H9 (cell line): Measurements from ENCODE around the gene MOBP. TPM values are rescaled to one million over a fixed set of nuclear protein-coding genes. Genes with fewer than 3 reads are reported as not detected.

ENCODE experiments used
- DNase-seq: peaks from one replicate; pipeline ENCODE4 v3.0.0-alpha.2; 2017
- H2AFZ ChIP-seq: one replicate; pipeline ENCODE4 v1.6.1; 2013; ENCODE audit warnings: mild to moderate bottlenecking, low read length, control low read depth, moderate library complexity
- H2AK5ac ChIP-seq: 2 replicates; pipeline ENCODE4 v1.6.1; 2013; ENCODE audit warnings: low read length, control low read depth, mixed read lengths; ENCODE audit not compliant: insufficient read length
- H2BK120ac ChIP-seq: one replicate; pipeline ENCODE4 v1.6.1; 2013; ENCODE audit warnings: low read depth, mild to moderate bottlenecking, low read length, control low read depth, inconsistent platforms; ENCODE audit not compliant: poor library complexity, severe bottlenecking
- H2BK12ac ChIP-seq: 2 replicates; pipeline ENCODE4 v1.6.1; 2013; ENCODE audit warnings: low read length, control low read depth, mixed read lengths, low read depth; ENCODE audit not compliant: insufficient read length
- H2BK15ac ChIP-seq: 2 replicates; pipeline ENCODE4 v1.6.1; 2013; ENCODE audit warnings: low read depth, low read length, control low read depth
- H2BK20ac ChIP-seq: one replicate; pipeline ENCODE4 v1.6.1; 2013; ENCODE audit warnings: low read depth, mild to moderate bottlenecking, low read length, control low read depth, inconsistent platforms; ENCODE audit not compliant: poor library complexity, severe bottlenecking
- H2BK5ac ChIP-seq: 2 replicates; pipeline ENCODE4 v1.6.1; 2013; ENCODE audit warnings: low read length, control low read depth, mixed read lengths; ENCODE audit not compliant: insufficient read length
- H3K14ac ChIP-seq: 2 replicates; pipeline ENCODE4 v1.6.1; 2013; ENCODE audit warnings: low read length, control low read depth; ENCODE audit not compliant: insufficient read depth
- H3K18ac ChIP-seq: 2 replicates; pipeline ENCODE4 v1.6.1; 2013; ENCODE audit warnings: low read depth, mild to moderate bottlenecking, mixed read lengths, low read length, control low read depth; ENCODE audit not compliant: insufficient read length
- H3K23ac ChIP-seq: 2 replicates; pipeline ENCODE4 v1.6.1; 2013; ENCODE audit warnings: low read length, control low read depth, mixed read lengths, low read depth; ENCODE audit not compliant: insufficient read length
- H3K23me2 ChIP-seq: 2 replicates; pipeline ENCODE4 v1.6.1; 2013; ENCODE audit warnings: low read depth, mild to moderate bottlenecking, mixed read lengths, low read length, control low read depth; ENCODE audit not compliant: insufficient read length, poor library complexity, severe bottlenecking
- H3K27ac ChIP-seq: 2 replicates; pipeline ENCODE4 v1.5.1; 2013; ENCODE audit warnings: low read length, control low read depth, mixed read lengths, low read depth; ENCODE audit not compliant: insufficient read length
- H3K27me3 ChIP-seq: 2 replicates; pipeline ENCODE4 v1.6.1; 2013; ENCODE audit warnings: low read length, control low read depth, inconsistent platforms; ENCODE audit not compliant: insufficient read depth
- H3K4ac ChIP-seq: 2 replicates; pipeline ENCODE4 v1.6.1; 2013; ENCODE audit warnings: low read depth, mild to moderate bottlenecking, control low read depth, inconsistent platforms, low read length, moderate library complexity
- H3K4me1 ChIP-seq: 2 replicates; pipeline ENCODE4 v1.6.1; 2013; ENCODE audit warnings: low read length, control low read depth, inconsistent platforms; ENCODE audit not compliant: insufficient read depth
- H3K4me2 ChIP-seq: 2 replicates; pipeline ENCODE4 v1.6.1; 2013; ENCODE audit warnings: low read length, control low read depth, mixed read lengths; ENCODE audit not compliant: insufficient read length, insufficient read depth
- H3K56ac ChIP-seq: 2 replicates; pipeline ENCODE4 v1.6.1; 2013; ENCODE audit warnings: low read depth, mild to moderate bottlenecking, mixed read lengths, low read length, control low read depth; ENCODE audit not compliant: insufficient read length
- H3K79me1 ChIP-seq: 2 replicates; pipeline ENCODE4 v1.6.1; 2013; ENCODE audit warnings: low read depth, mild to moderate bottlenecking, moderate library complexity, low read length, control low read depth, inconsistent platforms; ENCODE audit not compliant: insufficient read depth, poor library complexity, severe bottlenecking
- H3K79me2 ChIP-seq: 2 replicates; pipeline ENCODE4 v1.6.1; 2013; ENCODE audit warnings: low read length, control low read depth, inconsistent platforms; ENCODE audit not compliant: insufficient read depth
- H3K9ac ChIP-seq: 2 replicates; pipeline ENCODE4 v1.6.1; 2013; ENCODE audit warnings: low read length, control low read depth, mixed read lengths; ENCODE audit not compliant: insufficient read length; ENCODE audit errors: extremely low read depth
- H3K9me3 ChIP-seq: one replicate; pipeline ENCODE4 v1.6.1; 2013; ENCODE audit warnings: low read depth, low read length, inconsistent platforms; ENCODE audit not compliant: control insufficient read depth
- H3T11ph ChIP-seq: one replicate; pipeline ENCODE4 v1.6.1; 2013; ENCODE audit warnings: mild to moderate bottlenecking, low read length, control low read depth, inconsistent platforms
- H4K20me1 ChIP-seq: one replicate; pipeline ENCODE4 v1.6.1; 2013; ENCODE audit not compliant: control insufficient read depth, insufficient read length, insufficient read depth
- H4K5ac ChIP-seq: 2 replicates; pipeline ENCODE4 v1.6.1; 2013; ENCODE audit warnings: low read depth, mild to moderate bottlenecking, mixed read lengths, low read length, control low read depth; ENCODE audit not compliant: insufficient read length
- H4K8ac ChIP-seq: replicated peaks from 2 replicates; pipeline ENCODE4 v1.6.1; 2013; ENCODE audit warnings: low read length, control low read depth, mixed read lengths, low read depth; ENCODE audit not compliant: insufficient read length
- H4K91ac ChIP-seq: 2 replicates; pipeline ENCODE4 v1.6.1; 2013; ENCODE audit warnings: low read depth, mild to moderate bottlenecking, moderate library complexity, mixed read lengths, low read length, control low read depth; ENCODE audit not compliant: insufficient read length
- H3K27ac Mint-ChIP-seq, 3 experiments: 2 replicates in 2 of 3; 3 replicates in 1 of 3; pipeline ENCODE4 v1.8.0; 2020 to 2021; ENCODE audit warnings: mixed read lengths in 3 of 3, mild to moderate bottlenecking in 1 of 3, moderate library complexity in 1 of 3
- H3K27me3 Mint-ChIP-seq: 2 replicates; pipeline ENCODE4 v1.8.0; 2021; ENCODE audit warnings: low read depth, mild to moderate bottlenecking, moderate library complexity, mixed read lengths
- H3K36me3 Mint-ChIP-seq, 3 experiments: 2 replicates in 2 of 3; 3 replicates in 1 of 3; pipeline ENCODE4 v1.8.0; 2020 to 2021; ENCODE audit warnings: low read depth in 3 of 3, mixed read lengths in 3 of 3; ENCODE audit not compliant: insufficient read depth in 1 of 3
- H3K4me1 Mint-ChIP-seq, 2 experiments: 2 replicates each; pipeline ENCODE4 v1.8.0; 2020; ENCODE audit warnings: mixed read lengths in 2 of 2
- H3K4me3 Mint-ChIP-seq, 2 experiments: 2 replicates in 1 of 2; 3 replicates in 1 of 2; pipeline ENCODE4 v1.8.0; 2020 to 2021; ENCODE audit warnings: mild to moderate bottlenecking in 2 of 2, mixed read lengths in 2 of 2, moderate library complexity in 1 of 2
- H3K9me3 Mint-ChIP-seq, 2 experiments: 2 replicates in 1 of 2; 3 replicates in 1 of 2; pipeline ENCODE4 v1.8.0; 2020; ENCODE audit warnings: mild to moderate bottlenecking in 2 of 2, mixed read lengths in 2 of 2, moderate library complexity in 1 of 2
- CTCF ChIP-seq: fragments of 200-600 bp; sonication (generic); conservative IDR thresholded peaks from 3 replicates; pipeline ENCODE4 v1.8.0; 2021; ENCODE audit warnings: antibody characterized with exemption, mild to moderate bottlenecking
- WGBS: extraction: QIAGEN DNeasy Blood & Tissue Kit; methylation state at CpG from one replicate; pipeline ENCODE4 v1.1.7; 2013; ENCODE audit warnings: missing lambda C conversion rate, low lambda C conversion rate, mixed read lengths; ENCODE audit not compliant: insufficient read length; ENCODE audit errors: extremely low coverage; 5-methylcytosine and 5-hydroxymethylcytosine counted together
- total RNA-seq: library from RNA; stranded (reverse); gene quantifications from 2 replicates; pipeline ENCODE4 v1.2.1, GENCODE V29; 2021

MOBP gene
- total RNA-seq, 1 experiment from 2014 or later: not detected

GRCh38 chr3:39469945-39470344 is 2.5 kb downstream of the MOBP start:
- DNase-seq: no peak
- no CpG with 5 or more reads among the region's 6 CpGs for WGBS
- Histone ChIP-seq H3K56ac (no peak overlapping the region), H2BK12ac (no peak overlapping the region), H2BK20ac (no peak overlapping the region), H4K20me1 (no peaks in the 10 kb centered on the region), H3K4me2 (no peak overlapping the region), H2BK15ac (no peak overlapping the region), H3K27me3 (no peaks in the 10 kb centered on the region), H4K8ac (no peak overlapping the region), H2BK5ac (no peak overlapping the region), H3K79me2 (no peaks in the 10 kb centered on the region), H4K5ac (no peak overlapping the region), H4K91ac (no peak overlapping the region), H3K27ac (no peak overlapping the region), H2AFZ (no peak overlapping the region), H3K79me1 (no peaks in the 10 kb centered on the region), H2AK5ac (no peak overlapping the region), H3K9me3 (no peaks in the 10 kb centered on the region), H3K4me1 (peaks cover 4% of the 10 kb centered on the region; the same call in 1 of the 2 replicates), H2BK120ac (no peak overlapping the region), H3K23me2 (no peaks in the 10 kb centered on the region), H3K4ac (no peak overlapping the region), H3K23ac (no peak overlapping the region), H3K14ac (no peak overlapping the region), H3T11ph (no peak overlapping the region), H3K9ac (no peak overlapping the region), H3K18ac (no peak overlapping the region)
- Mint-ChIP-seq H3K36me3 (no peaks in the 10 kb centered on the region; a peak in 4 of 7 replicates), H3K27ac (no peak overlapping the region), H3K4me1 (peaks cover 31 to 35% of the 10 kb centered on the region in 2 experiments), H3K4me3 (no peak overlapping the region), H3K9me3 (peaks cover 7 to 9% of the 10 kb centered on the region in 2 experiments; a peak in 3 of 5 replicates), H3K27me3 (peaks cover 11% of the 10 kb centered on the region)
- TF ChIP-seq CTCF: no peak
